Ishikawa (cell line): ENCODE measurements around the gene METTL23.

Experiments
- CEBPB ChIP-seq: IDR thresholded peaks from 2 replicates; pipeline ENCODE4 v1.6.1; 2012
- CREB1 ChIP-seq: IDR thresholded peaks from 2 replicates; pipeline ENCODE4 v1.6.1; 2012; ENCODE audit warnings: low read depth
- EGR1 ChIP-seq: IDR thresholded peaks from 2 replicates; pipeline ENCODE4 v1.6.1; 2012
- EP300 ChIP-seq: IDR thresholded peaks from 2 replicates; pipeline ENCODE4 v1.6.1; 2012; ENCODE audit warnings: borderline replicate concordance
- FOXM1 ChIP-seq: IDR thresholded peaks from 2 replicates; pipeline ENCODE4 v1.6.1; 2012; ENCODE audit warnings: low read depth, borderline replicate concordance
- NFIC ChIP-seq: IDR thresholded peaks from 2 replicates; pipeline ENCODE4 v1.6.1; 2012
- RAD21 ChIP-seq: IDR thresholded peaks from 2 replicates; pipeline ENCODE4 v1.6.1; 2012; ENCODE audit warnings: low read depth
- TAF1 ChIP-seq: IDR thresholded peaks from 2 replicates; pipeline ENCODE4 v1.6.1; 2012; ENCODE audit warnings: low read depth, mild to moderate bottlenecking
- TCF12 ChIP-seq: IDR thresholded peaks from 2 replicates; pipeline ENCODE4 v1.6.1; 2012; ENCODE audit warnings: low read depth
- TEAD4 ChIP-seq: IDR thresholded peaks from 2 replicates; pipeline ENCODE4 v1.6.1; 2012
- YY1 ChIP-seq: IDR thresholded peaks from 2 replicates; pipeline ENCODE4 v1.6.1; 2012; ENCODE audit warnings: low read depth
- ZBTB7A ChIP-seq: IDR thresholded peaks from 2 replicates; pipeline ENCODE4 v1.6.1; 2012; ENCODE audit warnings: low read depth
- TF ChIP-seq, protein P1 (sequence below): IDR thresholded peaks from 2 replicates; pipeline ENCODE4 v1.6.1; 2012
- TF ChIP-seq, protein P2 (sequence below): IDR thresholded peaks from 2 replicates; pipeline ENCODE4 v1.6.1; 2012; ENCODE audit warnings: low read depth, mild to moderate bottlenecking
- TF ChIP-seq, protein P3 (sequence below): IDR thresholded peaks from 2 replicates; pipeline ENCODE4 v1.6.1; 2012

The METTL23 gene

DNA sequence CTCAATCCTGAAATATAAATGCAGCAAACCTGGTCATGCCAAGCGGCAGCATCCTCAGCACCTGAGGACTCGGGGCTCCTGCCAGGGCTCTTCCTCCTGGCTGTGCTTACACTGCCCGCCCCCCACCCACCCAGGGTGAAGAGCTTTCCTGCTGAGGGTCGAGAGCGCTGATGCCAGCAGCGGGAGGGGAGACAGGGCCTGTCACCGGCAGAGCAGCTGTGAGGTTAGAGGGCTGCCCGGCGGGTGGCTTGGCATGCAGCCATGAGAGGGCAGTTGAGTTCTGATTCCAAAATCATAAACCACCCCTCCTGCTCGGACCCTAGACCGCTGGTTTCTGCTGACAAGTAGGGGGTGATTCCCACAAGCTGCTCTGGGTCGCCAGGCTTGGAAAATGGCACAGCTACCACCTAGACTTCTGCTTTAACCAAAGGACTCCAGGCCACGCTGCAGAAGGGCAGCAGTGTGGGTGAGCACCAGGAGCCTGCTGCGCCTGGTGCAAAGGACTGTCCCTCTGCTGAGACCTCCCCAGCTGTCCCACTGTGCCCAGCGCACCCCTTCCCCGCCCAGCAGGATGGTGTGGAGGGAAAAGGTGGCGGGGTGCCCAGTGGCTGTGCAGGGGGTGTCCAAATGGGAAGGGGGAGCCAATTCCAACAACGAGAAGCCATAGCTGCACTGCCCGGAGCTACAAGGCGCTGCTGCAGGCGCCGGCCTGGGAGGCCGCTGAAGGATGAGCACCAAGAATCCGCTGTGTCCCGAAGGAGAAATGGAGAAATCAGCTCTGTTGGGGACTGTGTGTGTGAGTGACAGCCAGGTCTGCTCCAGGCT, 42.5 kb upstream of the METTL23 start:
- no peak for TF ChIP-seq ZBTB7A
- TF ChIP-seq, protein P1, sequence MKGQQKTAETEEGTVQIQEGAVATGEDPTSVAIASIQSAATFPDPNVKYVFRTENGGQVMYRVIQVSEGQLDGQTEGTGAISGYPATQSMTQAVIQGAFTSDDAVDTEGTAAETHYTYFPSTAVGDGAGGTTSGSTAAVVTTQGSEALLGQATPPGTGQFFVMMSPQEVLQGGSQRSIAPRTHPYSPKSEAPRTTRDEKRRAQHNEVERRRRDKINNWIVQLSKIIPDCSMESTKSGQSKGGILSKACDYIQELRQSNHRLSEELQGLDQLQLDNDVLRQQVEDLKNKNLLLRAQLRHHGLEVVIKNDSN: no peak
- no peak for TF ChIP-seq TCF12
- TF ChIP-seq TEAD4: no peak
- TF ChIP-seq NFIC: no peak
- TF ChIP-seq CREB1: no peak
- TF ChIP-seq EGR1: no peak

DNA sequence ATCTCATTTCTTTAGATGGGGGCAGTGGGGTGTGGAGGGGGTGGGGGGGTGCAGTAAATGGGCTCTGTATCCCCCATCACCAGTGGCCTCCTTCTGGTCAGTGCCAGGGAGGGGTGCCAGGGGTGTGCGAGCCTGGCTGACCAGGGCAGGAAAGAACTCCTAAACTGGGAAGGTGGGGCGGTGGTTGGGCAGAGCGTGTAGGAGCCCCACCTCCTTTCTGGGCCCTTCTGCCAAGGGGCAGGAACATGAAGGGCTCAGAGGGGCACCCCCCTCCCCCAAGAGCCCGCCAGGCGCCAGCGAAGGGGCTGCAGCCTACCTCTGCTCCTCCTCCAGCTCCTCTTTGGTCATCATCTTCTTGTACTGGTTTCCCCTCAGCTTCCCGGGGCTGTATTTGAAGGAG, 41.9 kb upstream of the METTL23 start:
- TF ChIP-seq RAD21 (no peak), ZBTB7A (no peak), NFIC (no peak), FOXM1 (no peak), CREB1 (no peak), TEAD4 (no peak), TCF12 (no peak), YY1 (no peak), EGR1 (no peak), CEBPB (no peak), TAF1 (no peak), EP300 (no peak)
- TF ChIP-seq, protein P2, sequence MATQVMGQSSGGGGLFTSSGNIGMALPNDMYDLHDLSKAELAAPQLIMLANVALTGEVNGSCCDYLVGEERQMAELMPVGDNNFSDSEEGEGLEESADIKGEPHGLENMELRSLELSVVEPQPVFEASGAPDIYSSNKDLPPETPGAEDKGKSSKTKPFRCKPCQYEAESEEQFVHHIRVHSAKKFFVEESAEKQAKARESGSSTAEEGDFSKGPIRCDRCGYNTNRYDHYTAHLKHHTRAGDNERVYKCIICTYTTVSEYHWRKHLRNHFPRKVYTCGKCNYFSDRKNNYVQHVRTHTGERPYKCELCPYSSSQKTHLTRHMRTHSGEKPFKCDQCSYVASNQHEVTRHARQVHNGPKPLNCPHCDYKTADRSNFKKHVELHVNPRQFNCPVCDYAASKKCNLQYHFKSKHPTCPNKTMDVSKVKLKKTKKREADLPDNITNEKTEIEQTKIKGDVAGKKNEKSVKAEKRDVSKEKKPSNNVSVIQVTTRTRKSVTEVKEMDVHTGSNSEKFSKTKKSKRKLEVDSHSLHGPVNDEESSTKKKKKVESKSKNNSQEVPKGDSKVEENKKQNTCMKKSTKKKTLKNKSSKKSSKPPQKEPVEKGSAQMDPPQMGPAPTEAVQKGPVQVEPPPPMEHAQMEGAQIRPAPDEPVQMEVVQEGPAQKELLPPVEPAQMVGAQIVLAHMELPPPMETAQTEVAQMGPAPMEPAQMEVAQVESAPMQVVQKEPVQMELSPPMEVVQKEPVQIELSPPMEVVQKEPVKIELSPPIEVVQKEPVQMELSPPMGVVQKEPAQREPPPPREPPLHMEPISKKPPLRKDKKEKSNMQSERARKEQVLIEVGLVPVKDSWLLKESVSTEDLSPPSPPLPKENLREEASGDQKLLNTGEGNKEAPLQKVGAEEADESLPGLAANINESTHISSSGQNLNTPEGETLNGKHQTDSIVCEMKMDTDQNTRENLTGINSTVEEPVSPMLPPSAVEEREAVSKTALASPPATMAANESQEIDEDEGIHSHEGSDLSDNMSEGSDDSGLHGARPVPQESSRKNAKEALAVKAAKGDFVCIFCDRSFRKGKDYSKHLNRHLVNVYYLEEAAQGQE: no peak
- TF ChIP-seq, protein P1: no peak
- TF ChIP-seq, protein P3, sequence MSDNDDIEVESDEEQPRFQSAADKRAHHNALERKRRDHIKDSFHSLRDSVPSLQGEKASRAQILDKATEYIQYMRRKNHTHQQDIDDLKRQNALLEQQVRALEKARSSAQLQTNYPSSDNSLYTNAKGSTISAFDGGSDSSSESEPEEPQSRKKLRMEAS: no peak

DNA sequence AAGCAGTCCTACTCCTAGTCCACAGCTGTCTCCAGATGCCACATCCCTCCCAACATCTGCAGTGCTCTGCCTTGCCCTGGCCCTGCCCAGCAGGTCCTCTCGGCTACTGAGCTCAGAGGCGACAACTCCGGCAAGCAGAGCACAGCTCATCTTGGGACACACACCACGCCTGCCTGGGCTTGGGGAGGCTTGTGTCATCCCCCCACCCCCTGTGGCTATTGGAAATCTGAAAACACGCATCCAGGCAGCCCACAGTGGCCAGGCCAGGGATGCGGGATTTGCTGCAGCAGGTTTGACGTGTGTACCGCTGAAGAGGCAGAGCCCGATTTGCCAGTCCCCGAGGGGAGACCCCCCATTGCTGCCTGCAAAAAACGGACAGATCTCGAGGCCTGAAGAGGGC, 41.3 kb upstream of the METTL23 start:
- no peak for TF ChIP-seq EP300
- no peak for TF ChIP-seq CEBPB
- TF ChIP-seq TEAD4: no peak
- TF ChIP-seq RAD21: no peak
- no peak for TF ChIP-seq FOXM1
- TF ChIP-seq, protein P3: no peak
- no peak for TF ChIP-seq ZBTB7A
- no peak for TF ChIP-seq NFIC

DNA sequence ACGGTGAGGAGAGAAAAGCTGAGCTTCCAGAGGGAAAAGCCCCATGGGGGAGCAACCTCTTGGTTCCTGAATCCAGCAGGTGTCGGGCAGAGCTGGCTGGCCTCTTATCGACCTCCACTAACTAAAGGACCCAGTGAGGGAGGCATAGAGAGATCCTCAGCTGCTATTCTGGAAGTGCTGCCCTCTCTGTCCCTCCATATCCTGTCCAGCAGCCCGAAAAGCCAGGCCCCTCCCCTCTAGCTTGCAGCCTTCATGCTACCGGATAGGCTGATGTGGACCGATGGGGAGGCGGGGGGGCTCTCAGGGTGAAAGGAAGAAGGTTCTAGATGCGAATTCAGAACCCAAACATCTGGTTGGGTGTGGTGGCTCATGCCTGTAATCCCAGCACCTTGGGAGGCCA, 40.8 kb upstream of the METTL23 start:
- TF ChIP-seq FOXM1 (no peak), YY1 (no peak), ZBTB7A (no peak), TCF12 (no peak), TEAD4 (no peak)
- TF ChIP-seq, protein P1: no peak
- TF ChIP-seq, protein P3: no peak
- TF ChIP-seq, protein P2: no peak

DNA sequence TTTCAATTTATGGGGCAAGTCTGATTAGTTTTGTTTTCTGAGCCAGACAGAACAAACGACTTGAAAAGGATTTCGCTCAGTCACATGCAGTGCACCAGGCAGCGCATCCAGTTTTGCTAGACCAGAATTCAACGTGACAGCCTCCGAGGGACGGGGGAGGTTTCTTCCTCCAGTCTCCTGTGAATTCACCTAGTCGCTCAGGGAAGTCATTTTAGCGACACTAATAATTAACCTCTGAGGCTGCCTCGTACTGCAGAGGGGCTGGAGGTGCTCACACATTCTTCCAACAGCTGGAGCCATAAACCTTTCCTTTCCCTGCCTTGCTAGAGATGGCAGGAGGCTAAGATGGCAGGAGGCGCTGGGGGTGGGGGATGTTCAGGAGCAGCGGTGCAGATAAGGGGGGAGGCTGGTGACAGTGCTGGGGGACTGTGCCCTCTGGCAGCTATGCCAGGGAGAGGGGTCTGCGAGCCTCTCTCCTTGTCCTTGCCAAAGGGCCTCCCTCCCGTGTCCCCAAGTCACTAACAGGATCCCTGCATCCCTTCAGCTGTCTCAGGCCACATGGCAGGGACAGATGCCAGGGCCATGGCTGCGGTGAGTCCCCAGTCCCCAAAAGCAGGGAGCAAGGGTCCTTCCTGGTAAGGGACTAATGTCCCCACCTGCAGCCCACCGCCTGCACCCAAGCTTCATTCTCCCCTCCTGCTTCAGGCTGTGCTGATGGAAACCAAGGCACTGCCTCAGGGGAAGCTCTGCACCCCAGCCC, 39.9 kb upstream of the METTL23 start:
- TF ChIP-seq, protein P1: no peak
- TF ChIP-seq EGR1: no peak
- no peak for TF ChIP-seq TCF12
- no peak for TF ChIP-seq FOXM1
- TF ChIP-seq NFIC: no peak
- no peak for TF ChIP-seq TEAD4
- no peak for TF ChIP-seq CREB1
- no peak for TF ChIP-seq TAF1
- TF ChIP-seq EP300: no peak
- TF ChIP-seq, protein P3: no peak
- no peak for TF ChIP-seq RAD21
- TF ChIP-seq, protein P2: no peak
- no peak for TF ChIP-seq YY1
- no peak for TF ChIP-seq ZBTB7A
- TF ChIP-seq CEBPB: no peak
